HG03108 (cell line): ENCODE results near the gene KCP.

Source experiments
- ATAC-seq: cut with Tn5 transposase; IDR thresholded peaks from one replicate; pipeline ENCODE4 v1.9.1; 2021; ENCODE audit warnings: moderate library complexity; ENCODE audit not compliant: unreplicated experiment

Gene KCP

GRCh38 chr7:128888756-128889095 lies 21.8 kb downstream of the KCP start:
- no peak for ATAC-seq

DNA sequence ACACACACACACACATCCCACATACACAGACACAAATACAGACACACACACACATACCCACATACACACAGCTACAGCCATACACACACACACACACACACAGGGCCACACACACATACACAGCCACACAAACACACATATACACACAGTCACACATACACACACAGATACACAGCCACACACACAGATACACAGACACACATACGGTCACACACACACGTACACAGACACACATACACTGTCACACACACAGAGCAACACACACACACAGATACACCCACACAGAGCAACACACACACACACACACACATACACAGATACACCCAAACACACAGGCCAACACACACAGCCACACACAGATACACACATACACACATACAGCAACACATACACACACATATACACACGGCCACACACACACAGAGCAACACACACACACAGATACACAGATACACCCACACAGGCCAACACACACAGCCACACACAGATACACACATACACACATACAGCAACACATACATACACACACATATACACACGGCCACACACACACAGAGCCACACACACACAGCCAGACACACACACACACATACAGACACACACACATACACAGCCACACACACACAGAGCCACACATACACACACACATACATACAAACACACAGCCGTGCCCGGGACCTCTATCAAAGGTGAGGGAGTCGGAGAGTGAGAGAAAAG lies 22.3 kb downstream of the KCP start:
- ATAC-seq = no peak

GRCh38 chr7:128887169-128888038 lies 23.1 kb downstream of the KCP start:
- no peak for ATAC-seq

- ATAC-seq = no peak
Measured at GRCh38 chr7:128886391-128887168, 23.9 kb downstream of the KCP start.

- ATAC-seq = no peak
Measured at GRCh38 chr7:128885370-128886187, 24.9 kb downstream of the KCP start.

DNA sequence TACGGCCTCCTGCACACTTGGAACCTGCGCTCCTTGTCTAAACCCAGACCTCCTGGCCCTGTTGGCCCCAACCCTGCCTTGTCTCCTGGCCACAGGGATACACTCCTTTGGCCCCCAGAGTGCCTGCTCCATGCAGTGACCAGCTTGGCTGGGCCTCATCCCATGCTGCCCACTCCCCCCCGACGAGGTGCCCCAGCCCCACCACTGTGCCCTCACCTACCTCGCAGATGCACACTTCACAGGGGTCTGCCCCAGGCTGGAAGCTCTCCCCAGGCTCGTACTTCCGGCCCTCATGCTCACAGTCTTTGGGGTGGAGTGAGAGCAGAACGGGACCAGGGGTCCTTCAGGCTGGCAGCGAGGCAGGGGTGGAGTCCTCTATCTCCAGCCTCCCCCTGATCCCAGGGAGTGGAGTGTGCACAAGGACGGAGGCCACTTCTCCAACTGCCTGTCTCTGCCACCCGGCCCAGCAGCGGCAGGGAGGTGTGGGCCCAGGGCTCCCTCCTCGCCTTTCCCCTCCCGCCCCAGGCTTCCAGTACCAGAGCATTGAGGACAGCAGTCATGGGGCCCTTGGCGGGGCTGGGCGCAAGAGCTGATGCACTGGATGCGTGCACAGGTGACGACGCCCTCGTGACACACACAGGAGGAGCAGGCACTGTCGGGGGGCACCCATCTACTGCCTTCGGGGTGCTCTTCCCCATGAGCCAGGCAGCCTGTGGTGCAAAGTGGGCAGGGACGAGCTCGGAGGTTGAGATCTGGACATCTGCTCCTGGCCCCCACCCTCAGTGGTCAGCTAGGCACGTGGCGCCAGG lies 25.7 kb downstream of the KCP start:
- no peak for ATAC-seq

GRCh38 chr7:128883622-128884448 lies 26.7 kb downstream of the KCP start:
- peak; percentile 71 for ATAC-seq

- ATAC-seq = no peak
Measured at GRCh38 chr7:128882134-128882533, 28.4 kb downstream of the KCP start.

DNA sequence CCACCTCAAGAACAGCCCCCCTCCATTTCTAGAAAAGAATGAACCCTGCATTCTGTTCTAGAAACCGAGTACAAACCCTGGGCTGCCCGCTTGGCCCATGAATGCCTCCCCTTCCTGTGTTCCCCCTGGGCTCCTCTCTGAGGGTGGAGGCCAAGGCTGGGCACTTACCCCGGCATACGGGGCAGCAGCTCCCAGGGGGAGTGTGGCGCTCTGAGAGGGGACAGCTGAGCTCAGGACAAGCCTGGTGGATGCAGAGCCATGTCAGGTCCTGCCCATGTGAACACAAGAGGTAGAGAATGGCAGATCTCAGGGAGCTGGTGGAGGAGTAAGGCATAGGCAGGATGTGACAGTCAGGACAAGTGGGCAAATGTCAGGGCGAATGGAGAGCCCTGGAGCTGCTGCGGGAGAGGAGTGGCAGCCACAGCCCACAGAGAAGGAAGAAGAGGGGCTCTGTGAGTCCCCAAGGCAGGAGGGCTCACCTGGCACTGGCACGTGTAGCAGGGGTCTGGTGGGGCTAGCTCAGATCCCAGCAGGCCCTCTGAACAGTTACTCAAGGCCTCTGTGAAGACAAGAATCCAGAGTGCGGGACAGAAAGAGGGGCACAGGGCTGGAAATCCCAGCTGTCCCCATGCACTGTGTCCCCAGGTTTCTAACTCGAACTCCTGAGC lies 28.9 kb downstream of the KCP start:
- ATAC-seq = no peak

DNA sequence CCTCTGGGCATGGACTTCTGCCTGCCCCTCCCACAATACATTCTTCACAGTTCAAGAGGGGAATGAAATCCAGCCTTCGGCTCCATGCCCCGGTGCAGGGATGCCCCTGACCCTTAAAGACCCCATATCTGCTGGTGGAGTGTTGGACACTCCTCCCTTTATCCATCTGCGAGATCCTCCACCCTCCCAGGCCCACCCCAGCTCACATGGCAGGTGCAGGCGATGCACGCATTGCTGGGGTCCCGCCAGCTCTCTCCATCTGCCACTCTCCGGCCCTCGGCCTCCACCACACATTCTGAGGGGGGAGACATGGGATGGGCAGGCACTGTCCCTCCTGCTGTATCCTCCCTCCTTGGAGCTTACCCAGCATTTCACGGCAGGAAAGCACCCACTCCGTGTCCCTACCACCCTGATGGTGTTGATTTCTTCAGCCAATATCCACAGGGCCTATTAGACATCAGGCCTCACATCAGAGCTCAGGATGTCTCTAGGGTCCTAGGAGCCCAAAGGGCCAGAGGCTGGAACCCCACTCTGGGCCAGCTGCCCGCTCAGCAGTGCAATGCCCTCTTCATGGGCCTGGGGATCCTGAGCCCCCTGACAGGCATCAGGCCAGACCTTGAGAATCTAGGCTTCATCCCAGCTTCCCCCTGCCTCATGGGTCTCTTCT lies 29.6 kb downstream of the KCP start:
- no peak for ATAC-seq

DNA sequence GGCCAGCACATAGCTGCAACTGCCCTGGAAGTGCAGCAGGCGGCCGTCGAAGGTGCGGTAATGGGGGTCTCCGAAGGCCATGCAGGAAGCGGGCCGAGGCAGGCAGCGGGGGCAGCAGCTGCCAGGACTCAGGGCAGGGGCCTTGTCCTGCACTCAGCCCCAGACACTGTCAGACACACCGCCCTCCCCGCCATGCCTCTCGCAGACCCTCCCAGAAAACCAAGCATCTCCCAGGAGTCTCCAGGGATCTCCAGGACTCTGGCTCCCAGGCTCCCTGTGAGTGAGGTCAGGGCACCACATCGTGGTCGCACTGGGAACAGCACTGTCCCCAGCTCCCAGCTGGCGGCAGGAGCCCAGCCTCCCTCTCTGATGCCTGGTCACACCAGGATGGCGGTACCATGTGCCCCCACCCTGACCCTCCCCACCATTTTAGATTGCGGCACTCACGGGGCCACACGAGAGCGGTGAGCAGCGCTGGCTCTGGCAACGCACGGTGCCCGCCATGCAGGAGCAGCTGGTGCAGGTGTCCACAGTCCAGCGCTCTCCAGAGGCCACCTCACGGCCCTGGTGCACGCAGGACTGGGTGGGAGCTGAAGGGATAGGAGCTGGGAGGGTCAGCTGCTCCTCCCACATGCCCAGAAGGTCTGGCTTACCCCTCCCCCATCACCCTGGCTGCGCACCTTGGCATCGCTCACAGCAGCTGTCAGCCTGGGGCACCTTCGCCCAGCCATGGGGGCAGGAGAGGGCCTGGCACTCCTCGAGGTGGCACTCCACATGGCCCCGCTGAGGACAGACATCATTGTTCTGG lies 30.4 kb downstream of the KCP start:
- ATAC-seq = no peak

DNA sequence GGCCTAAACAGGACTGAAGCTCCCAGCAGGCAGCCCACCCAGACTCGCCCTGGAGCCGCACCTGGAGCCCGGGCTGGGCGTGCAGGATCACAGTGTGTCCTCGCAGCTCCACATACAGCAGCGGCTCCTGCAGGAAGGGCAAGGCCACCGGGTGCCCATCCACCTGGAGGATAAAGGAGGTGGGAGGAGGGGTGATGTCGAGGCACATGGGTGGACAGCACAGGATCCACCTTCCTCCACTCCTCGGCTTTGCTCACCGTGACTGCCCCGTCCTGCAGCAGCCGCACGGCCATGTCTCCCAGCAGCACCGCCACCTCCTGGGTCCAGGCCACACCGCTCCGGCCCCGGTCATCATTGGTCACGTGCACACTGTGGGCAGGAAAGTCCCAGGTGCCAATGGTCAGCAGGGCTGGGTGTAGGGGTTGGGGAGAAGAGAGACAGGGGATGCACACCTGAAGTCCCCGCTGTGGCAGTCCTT lies 31.0 kb downstream of the KCP start:
- ATAC-seq = no peak

DNA sequence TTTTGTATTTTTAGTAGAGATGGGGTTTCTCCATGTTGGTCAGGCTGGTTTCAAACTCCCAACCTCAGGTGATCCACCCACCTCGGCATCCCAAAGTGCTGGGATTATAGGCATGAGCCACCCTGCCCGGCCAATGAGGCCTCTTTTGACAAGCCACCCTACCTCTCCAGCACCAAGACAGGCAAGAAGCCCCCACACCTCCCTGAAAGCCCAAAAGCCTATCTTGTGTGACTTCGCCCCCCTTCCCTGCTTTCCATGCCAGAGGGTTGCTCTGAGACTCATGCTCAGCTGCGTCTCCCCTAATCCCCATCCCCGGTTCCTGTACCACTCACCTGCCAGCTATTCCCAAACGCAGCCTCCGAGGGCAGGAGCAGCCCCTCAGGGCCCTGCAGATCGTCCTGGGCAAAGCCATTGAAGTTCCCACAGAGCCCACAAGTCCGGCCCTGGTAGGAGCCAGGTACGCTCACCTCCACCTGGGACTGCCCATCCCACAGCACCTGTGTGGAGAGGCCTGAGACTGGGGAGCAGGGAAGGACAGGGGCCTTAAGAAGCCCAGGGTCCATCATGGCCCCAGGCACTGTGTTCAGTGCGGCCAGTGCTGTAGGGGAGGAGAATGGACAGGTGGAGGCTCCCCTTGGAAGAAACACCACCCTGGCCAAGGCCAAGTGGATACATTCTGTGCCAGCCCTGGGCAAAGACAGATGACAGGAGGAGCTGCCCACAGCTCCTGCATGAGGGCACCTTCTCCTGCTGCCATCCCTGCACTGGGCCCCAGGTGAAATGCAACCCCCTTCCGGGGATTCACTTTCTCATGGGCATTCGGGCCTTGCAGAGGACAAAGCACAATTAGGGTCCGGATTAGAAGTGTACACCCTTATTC lies 32.0 kb downstream of the KCP start:
- ATAC-seq = no peak

DNA sequence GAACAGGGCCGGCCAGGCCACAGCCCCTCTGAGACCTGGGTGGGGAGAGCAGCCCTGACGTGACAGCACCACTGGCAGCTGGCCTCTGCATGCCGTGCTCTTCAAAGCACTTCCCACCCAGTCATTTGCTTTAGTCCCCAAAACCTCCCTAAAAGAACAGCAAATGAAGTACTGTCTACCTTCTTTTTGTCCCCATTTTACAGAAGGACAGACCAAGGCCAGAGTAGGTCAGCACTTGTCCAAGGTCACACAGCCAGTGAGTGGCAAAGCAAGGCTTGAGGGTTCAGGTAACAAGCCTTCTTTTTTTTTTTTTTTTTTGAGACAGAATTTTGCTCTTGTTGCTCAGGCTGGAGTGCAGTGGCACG lies 32.8 kb downstream of the KCP start:
- ATAC-seq = no peak

GRCh38 chr7:128876978-128877755 lies 33.3 kb downstream of the KCP start:
- ATAC-seq = no peak
